Activated naive CD4-positive, alpha-beta T cell treated with anti-CD3 and anti-CD28 coated beads, Interleukin-2, amount 50 U/mL, for 16 hours (primary cell): Measurements from ENCODE around the gene S100A4.
"Not testable (repeated sequence)": the region's sequence is repeated elsewhere in the genome, so short reads cannot be mapped to it uniquely, and the experiment has no call there.

Experiments
- DNase-seq: peaks from one replicate; pipeline ENCODE4 v3.0.0-alpha.2; 2020

S100A4 gene

GRCh38 chr1:153566414-153567371, 21.1 kb upstream of the S100A4 start:
- peak; percentile 87 for DNase-seq

GRCh38 chr1:153565529-153566374, 20.1 kb upstream of the S100A4 start, which contains the start of gene S100A2:
Gene S100A2 (minus strand): TSS chr1:153565844. CDS start chr1:153563877, 1,967 bp downstream.
- peak; percentile 57 for DNase-seq

- no peak for DNase-seq
Measured at GRCh38 chr1:153563991-153564390, 18.4 kb upstream of the S100A4 start.

- no peak for DNase-seq
Measured at GRCh38 chr1:153563483-153563901, 17.9 kb upstream of the S100A4 start.

- not testable (repeated sequence) for DNase-seq
Measured at GRCh38 chr1:153562021-153562420, 16.4 kb upstream of the S100A4 start.

- no peak for DNase-seq
Measured at GRCh38 chr1:153561466-153561985, 15.9 kb upstream of the S100A4 start.

- no peak for DNase-seq
Measured at GRCh38 chr1:153560771-153561465, 15.3 kb upstream of the S100A4 start.

- no peak for DNase-seq
Measured at GRCh38 chr1:153560241-153560640, 14.6 kb upstream of the S100A4 start.

GRCh38 chr1:153557877-153558276, 12.3 kb upstream of the S100A4 start:
- no peak for DNase-seq

GRCh38 chr1:153556348-153556747, 10.7 kb upstream of the S100A4 start:
- DNase-seq = no peak

- no peak for DNase-seq
Measured at GRCh38 chr1:153553830-153554541, 8.4 kb upstream of the S100A4 start.

GRCh38 chr1:153553096-153553495, 7.5 kb upstream of the S100A4 start:
- DNase-seq = no peak

- no peak for DNase-seq
Measured at GRCh38 chr1:153552335-153552734, 6.7 kb upstream of the S100A4 start.

GRCh38 chr1:153550827-153551500, 5.4 kb upstream of the S100A4 start:
- no peak for DNase-seq

- DNase-seq = no peak
Measured at GRCh38 chr1:153550398-153550758, 4.8 kb upstream of the S100A4 start.

GRCh38 chr1:153549741-153550397, 4.3 kb upstream of the S100A4 start:
- DNase-seq = no peak

- DNase-seq = no peak
Measured at GRCh38 chr1:153548722-153549688, 3.4 kb upstream of the S100A4 start, which contains the start of gene S100A3. Gene S100A3 (minus strand): TSS chr1:153549258. CDS start chr1:153548485, 773 bp downstream.

- no peak for DNase-seq
Measured at GRCh38 chr1:153547560-153548551, 2.2 kb upstream of the S100A4 start.
